ELR (cell line): ENCODE results near the gene OR6K3.
"Not testable (repeated sequence)": the region's sequence is repeated elsewhere in the genome, so short reads cannot be mapped to it uniquely, and the experiment has no call there.

Experiments
- DNase-seq: peaks from one replicate; pipeline ENCODE4 v3.0.0-alpha.2; 2015; ENCODE audit warnings: low read depth

The OR6K3 gene, protein sequence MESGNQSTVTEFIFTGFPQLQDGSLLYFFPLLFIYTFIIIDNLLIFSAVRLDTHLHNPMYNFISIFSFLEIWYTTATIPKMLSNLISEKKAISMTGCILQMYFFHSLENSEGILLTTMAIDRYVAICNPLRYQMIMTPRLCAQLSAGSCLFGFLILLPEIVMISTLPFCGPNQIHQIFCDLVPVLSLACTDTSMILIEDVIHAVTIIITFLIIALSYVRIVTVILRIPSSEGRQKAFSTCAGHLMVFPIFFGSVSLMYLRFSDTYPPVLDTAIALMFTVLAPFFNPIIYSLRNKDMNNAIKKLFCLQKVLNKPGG

GRCh38 chr1:158720620-158721019 lies at the start of gene OR6K3:
TSS of gene OR6K3 (minus strand) at chr1:158720720. CDS start at chr1:158718115, 2,605 bp downstream.
- DNase-seq = no peak

DNA sequence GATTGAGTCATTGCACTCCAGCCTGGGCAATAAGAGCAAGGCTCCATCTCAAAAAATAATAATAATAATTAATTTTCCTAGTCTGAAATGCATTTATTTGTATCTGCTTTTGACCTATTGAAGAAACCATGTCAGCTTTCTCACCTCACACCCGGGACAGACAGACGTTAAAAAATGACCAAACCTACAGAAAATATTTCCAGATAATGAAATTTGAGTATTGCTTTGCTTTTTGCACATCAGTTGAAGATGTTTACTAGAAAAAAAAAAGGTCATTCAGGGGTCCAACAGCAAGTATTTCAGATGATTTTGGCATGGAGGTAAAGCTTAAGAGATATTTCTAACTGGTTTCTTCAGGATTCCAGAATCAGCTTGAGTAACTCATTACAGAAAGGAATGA lies 33.9 kb upstream of the OR6K3 start, which contains the start of gene OR6K6:
Gene OR6K6 (plus strand): TSS at position 301 of the 400 bp plus-strand sequence. CDS start 168 bp downstream, outside the sequence.
- no peak for DNase-seq

DNA sequence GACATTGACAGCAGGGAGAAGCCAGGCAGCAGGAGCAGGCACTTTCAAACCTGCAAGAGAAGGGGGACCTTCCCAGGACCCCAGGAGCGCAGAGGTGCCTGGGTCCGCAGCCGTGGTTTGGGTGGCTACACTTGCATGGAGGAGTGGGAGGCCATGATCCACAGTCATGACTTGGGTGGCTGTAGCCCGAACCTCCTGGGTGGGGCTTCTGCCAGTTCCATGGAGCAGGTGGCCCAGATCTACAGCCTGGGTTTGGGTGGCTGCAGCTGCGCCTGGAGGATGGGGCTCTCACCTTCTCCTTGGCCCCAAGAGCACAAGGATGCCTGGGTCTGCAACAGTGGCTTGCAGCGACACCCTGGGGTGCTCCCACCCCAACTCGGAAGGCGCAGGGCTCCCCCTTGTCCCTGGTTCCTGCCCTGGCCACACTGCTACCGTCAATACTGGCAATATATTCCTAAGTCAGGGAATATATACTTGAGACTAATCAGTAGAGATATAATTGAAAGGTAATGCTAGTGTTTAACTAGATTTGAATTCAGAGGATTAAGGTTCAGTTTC lies 31.7 kb upstream of the OR6K3 start:
- DNase-seq = no peak

- no peak for DNase-seq
These were observed 15.3 kb upstream of the OR6K3 start for GRCh38 chr1:158735848-158736247.

DNA sequence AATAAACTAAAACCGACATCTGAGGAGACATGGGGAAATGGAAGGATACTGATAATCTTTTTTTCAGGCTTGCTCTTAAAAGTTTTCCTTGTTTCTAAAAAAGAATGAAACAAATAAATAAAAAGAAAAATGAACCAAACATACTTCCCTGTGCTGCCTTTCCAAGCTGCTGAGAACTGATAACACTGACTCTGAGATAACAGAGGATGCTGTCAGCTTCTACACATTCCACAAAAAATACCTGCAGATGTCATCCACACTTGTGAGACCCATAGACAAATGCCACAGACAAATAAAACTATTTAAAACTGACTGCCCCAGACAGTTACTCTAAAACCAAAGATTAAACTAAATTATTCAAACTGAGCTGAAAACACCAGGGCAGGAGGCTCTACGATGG lies 12.0 kb upstream of the OR6K3 start:
- DNase-seq = no peak

DNA sequence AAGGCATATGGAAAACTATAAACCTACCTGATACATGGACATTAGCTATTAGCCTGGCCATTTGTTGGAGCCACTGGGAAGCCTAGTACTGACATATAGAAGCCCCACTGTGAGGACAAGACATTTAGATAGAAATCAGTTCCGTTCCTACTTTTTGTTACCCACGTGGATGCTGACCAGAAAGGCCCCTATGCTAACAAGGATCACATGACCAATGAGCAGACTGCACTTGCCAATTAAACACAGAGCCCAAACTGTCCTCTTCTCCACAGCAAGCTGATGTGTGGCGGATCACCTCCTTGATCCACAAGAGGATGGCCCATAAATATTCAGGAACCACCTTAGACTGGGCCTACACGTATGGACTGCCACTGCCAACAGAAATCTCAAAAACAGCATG lies 11.2 kb upstream of the OR6K3 start:
- no peak for DNase-seq

GRCh38 chr1:158730453-158730852 lies 9.9 kb upstream of the OR6K3 start:
- DNase-seq = no peak

- DNase-seq = no peak
These were observed 8.1 kb upstream of the OR6K3 start for GRCh38 chr1:158728510-158729225.

GRCh38 chr1:158724442-158724841 lies 3.9 kb upstream of the OR6K3 start:
- no peak for DNase-seq

DNA sequence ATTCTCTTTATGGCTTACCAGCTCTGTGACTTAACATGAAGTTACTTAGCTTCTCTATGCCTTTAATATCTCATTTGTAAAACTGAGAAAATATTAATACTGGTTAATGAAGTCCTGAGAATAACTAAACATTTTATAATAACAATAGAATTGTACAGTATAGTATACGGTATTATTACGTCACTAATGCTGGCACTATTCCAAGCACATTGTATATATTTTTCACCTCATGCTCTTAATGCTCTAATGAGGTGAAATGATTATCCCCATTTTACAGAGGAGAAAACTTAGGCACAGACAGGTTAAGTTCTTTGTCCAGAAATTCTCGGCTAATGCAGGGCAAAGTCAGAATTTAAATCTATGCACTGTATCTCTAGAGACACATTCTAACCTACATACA lies 856 bp downstream of the OR6K3 start:
- DNase-seq = no peak

DNA sequence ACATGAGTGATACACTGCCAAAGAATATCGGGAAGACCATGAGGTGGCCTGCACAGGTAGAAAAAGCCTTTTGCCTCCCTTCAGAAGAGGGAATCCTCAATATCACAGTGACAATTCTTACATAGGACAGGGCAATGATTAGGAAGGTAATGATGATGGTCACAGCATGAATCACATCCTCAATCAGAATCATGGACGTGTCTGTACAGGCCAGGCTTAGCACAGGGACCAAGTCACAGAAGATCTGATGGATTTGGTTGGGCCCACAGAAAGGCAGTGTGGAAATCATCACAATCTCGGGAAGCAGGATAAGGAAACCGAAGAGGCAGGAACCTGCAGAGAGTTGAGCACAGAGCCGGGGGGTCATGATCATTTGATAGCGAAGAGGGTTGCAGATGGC lies 3.2 kb downstream of the OR6K3 start:
- no peak for DNase-seq

DNA sequence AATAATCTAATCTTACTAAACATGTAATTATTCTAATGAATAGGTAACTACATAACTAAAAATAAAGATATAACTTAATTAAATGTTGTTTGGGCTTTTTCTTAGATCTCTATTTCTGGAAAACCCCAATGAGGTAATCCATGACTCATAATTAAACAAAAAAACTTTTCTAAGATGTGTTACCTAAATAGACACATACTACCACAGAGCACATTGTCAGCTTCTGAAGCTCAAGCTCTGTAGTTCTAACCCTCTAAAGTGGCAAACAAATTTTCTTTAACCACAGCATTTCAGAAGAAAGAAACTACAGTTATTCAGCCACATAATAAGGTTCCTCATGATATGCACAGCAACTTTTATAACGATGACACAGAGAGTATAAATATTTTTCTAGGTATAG lies 4.2 kb downstream of the OR6K3 start:
- no peak for DNase-seq

GRCh38 chr1:158714754-158715153 lies 5.8 kb downstream of the OR6K3 start:
- no peak for DNase-seq

- no peak for DNase-seq
These were observed 9.4 kb downstream of the OR6K3 start for GRCh38 chr1:158711098-158711497.

GRCh38 chr1:158706096-158706495 lies 14.4 kb downstream of the OR6K3 start:
- no peak for DNase-seq

- no peak for DNase-seq
These were observed 20.0 kb downstream of the OR6K3 start, which contains the start of gene OR6K2 for GRCh38 chr1:158700552-158700951. TSS of gene OR6K2 (minus strand) at chr1:158700652. CDS start at chr1:158700652, 0 bp downstream.

GRCh38 chr1:158694596-158694995 lies 25.9 kb downstream of the OR6K3 start:
- no peak for DNase-seq

DNA sequence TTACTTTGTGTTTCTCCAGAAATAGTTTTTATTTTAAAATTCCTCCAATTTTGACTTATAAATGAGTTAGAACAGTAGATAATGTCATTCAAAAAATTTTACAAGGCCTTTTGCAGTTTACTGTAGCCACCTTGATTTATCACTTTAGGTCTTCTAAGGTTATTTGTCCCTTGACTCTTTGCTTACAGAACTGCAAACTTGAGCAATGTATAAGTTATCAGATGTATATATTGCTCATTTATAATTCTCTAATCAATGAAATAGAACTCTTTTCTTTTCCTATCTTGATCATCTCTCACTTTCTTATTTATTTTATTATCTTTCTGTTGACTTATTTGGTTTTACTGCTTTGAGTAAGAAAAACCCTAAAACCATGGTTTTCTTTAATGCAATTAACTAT lies 28.2 kb downstream of the OR6K3 start:
- no peak for DNase-seq

DNA sequence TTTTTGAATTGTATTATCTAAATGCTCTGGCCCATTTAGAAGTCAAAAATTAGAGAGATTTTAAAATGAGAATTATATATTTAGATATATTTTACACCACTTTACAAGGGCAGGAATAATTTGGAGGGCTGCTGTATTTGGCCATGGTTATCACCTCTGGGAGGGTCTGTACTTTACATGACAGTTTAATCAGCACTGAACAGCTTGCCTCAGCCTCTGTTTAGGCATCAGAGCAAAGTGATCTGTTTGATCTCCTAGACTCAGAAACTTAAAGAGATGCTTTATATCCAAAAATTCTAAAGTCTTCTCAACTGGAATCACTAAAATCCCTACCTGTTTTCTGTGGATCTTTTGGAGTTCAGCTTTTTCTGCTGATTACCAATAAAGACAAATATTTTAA lies 28.6 kb downstream of the OR6K3 start:
- DNase-seq = no peak

DNA sequence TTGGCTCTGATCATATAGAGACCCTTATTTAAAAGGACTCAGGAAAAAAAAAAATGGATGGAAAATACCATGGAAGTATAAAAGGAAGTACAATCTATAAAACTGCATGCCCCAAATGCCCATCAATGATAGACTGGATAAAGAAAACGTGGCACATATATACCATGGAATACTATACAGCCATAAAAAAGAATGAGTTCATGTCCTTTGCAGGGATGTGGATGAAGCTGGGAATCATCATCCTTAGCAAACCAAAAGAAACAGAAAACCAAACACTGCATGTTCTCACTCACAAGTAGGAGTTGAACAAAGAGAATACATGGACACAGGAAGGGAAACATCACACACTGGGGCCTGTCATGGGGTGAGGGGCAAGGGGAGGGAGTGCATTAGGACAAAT lies 29.4 kb downstream of the OR6K3 start:
- not testable (repeated sequence) for DNase-seq

DNA sequence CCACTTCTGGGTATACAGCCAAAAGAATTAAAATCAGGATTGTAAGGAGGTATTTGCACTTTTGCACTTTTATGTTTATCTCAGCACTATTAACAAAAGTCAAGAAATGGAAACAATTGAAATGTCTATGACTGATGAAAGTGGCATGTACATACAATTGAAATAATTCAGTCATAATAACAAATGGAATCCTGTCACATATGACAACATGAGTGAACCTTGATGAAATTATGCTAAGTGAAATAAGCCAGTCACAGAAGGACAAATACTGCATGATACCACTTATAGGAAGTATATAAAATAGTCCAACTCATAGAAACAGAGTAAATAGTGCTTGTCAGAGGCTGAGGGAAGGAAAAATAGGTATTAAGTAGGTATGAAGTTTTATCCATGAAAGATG lies 30.6 kb downstream of the OR6K3 start:
- no peak for DNase-seq

DNA sequence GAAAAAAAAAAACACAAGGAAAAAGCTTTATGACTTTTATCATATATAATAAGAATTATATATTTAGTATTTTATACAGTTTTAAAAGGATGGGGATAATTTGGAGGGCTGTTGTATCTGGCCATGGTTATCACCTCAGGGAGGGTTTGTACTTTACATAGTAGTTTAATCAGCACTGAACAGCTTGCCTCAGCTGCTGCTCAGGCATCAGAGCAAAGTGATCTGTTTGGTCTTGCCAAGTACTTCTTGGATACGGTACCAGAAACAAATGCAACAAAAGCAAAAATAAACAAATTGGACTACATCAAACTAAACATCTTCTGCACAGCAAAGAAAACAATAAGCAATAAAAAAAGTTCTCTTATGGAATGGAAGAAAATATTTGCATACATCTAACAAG lies 31.4 kb downstream of the OR6K3 start:
- DNase-seq = no peak

DNA sequence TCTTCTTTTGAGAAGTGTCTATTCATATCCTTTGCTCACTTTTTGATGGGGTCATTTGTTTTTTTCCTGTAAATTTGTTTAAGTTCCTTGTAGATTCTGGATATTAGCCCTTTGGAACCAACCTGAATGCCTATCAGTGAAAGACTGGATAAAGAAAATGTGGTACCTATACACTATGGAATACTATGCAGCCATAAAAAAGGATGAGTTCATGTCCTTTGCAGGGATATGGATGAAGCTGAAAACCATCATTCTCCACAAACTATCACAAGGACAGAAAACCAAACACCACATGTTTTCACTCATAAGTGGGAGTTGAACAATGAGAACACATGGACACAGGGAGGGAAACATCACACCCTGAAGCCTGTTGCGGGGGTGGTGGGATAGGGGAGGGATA lies 32.2 kb downstream of the OR6K3 start:
- DNase-seq = not testable (repeated sequence)
